Measurements from ENCODE around the gene ZNF780B. TPM values are rescaled to one million over a fixed set of nuclear protein-coding genes. Genes with fewer than 3 reads are reported as not detected.

The ZNF780B gene
- total and polyA plus RNA-seq, 2 experiments from 2014 or later: 3.3 to 5.1 TPM

- in situ Hi-C loops (cut with MboI): no loop called here
- no peak overlapping the region for H3K9ac ChIP-seq
- H3F3A ChIP-seq (ENCODE audit: insufficient read depth): no peaks in the 10 kb centered on the region
- H3K4me3 ChIP-seq: no peak overlapping the region
- peaks cover 10% of the 10 kb centered on the region; the same call in 1 of the 2 replicates for H3K4me1 ChIP-seq (ENCODE audit: insufficient read depth)
- H3K27ac ChIP-seq: no peak overlapping the region
- no peak for DNase-seq
- H3K4me2 ChIP-seq (ENCODE audit: unreplicated experiment): no peak overlapping the region
- no peaks in the 10 kb centered on the region for H3K9me3 ChIP-seq (ENCODE audit: low read depth)
- H4K20me1 ChIP-seq (ENCODE audit: insufficient read depth): no peaks in the 10 kb centered on the region
- no peaks in the 10 kb centered on the region for H3K36me3 ChIP-seq (ENCODE audit: low read depth)
- TF ChIP-seq EZH2phosphoT487 (IDR thresholded peaks at IDR 0.05; ENCODE audit: insufficient read depth, low read depth): no peak
- no peak overlapping the region for H2AFZ ChIP-seq
- no peaks in the 10 kb centered on the region for H3K27me3 ChIP-seq (replicated peaks; ENCODE audit: insufficient read depth)
- H3K79me2 ChIP-seq (ENCODE audit: insufficient read depth): peaks cover 24% of the 10 kb centered on the region
- H3K9me2 ChIP-seq (ENCODE audit: insufficient read depth): no peaks in the 10 kb centered on the region
- 31 to 44% methylated on average over 1 of the region's 1 CpG for WGBS, 2 experiments (ENCODE audit: low coverage in 1 of 2, low lambda C conversion rate in 2 of 2, missing lambda C conversion rate in 2 of 2)
These were observed 37.4 kb upstream of the ZNF780B start for GRCh38 chr19:40093416-40093815.

GRCh38 chr19:40091205-40092129 lies 35.4 kb upstream of the ZNF780B start:
- H3K4me1 ChIP-seq (ENCODE audit: insufficient read depth): peaks cover 10% of the 10 kb centered on the region; the same call in 1 of the 2 replicates
- H2AFZ ChIP-seq: peak overlapping the region; percentile 99
- H3K27ac ChIP-seq: peak overlapping the region; percentile 72
- H4K20me1 ChIP-seq (ENCODE audit: insufficient read depth): no peaks in the 10 kb centered on the region
- no peak for TF ChIP-seq EZH2 (IDR thresholded peaks at IDR 0.05; ENCODE audit: insufficient read depth, poor library complexity, severe bottlenecking)
- TF ChIP-seq EZH2phosphoT487 (IDR thresholded peaks at IDR 0.05; ENCODE audit: insufficient read depth, low read depth): no peak
- H3K9ac ChIP-seq: peak overlapping the region; percentile 89
- in situ Hi-C loops (cut with MboI): no loop called here
- WGBS, 2 experiments (ENCODE audit: low coverage in 1 of 2, low lambda C conversion rate in 2 of 2, missing lambda C conversion rate in 2 of 2): 38 to 45% methylated on average over 9 to 10 of the region's 10 CpGs
- H3K27me3 ChIP-seq (replicated peaks; ENCODE audit: insufficient read depth): no peaks in the 10 kb centered on the region
- no peaks in the 10 kb centered on the region for H3K9me2 ChIP-seq (ENCODE audit: insufficient read depth)
- no peaks in the 10 kb centered on the region for H3F3A ChIP-seq (ENCODE audit: insufficient read depth)
- no peaks in the 10 kb centered on the region for H3K36me3 ChIP-seq (ENCODE audit: low read depth)
- no peaks in the 10 kb centered on the region for H3K9me3 ChIP-seq (ENCODE audit: low read depth)
- peaks cover 43% of the 10 kb centered on the region for H3K79me2 ChIP-seq (ENCODE audit: insufficient read depth)
- peak overlapping the region; percentile 94 for H3K4me3 ChIP-seq
- H3K4me2 ChIP-seq (ENCODE audit: unreplicated experiment): peak overlapping the region; percentile 90
- DNase-seq: peak; percentile 4

GRCh38 chr19:40090241-40091204 lies 34.5 kb upstream of the ZNF780B start, which contains the start of gene ZNF780A:
ZNF780A (minus strand) TSS chr19:40090943; CDS start chr19:40084753, 6,190 bp downstream.
- no peaks in the 10 kb centered on the region for H3K36me3 ChIP-seq (ENCODE audit: low read depth)

GRCh38 chr19:40089462-40089861 lies 33.4 kb upstream of the ZNF780B start:
- H4K20me1 ChIP-seq (ENCODE audit: insufficient read depth): no peaks in the 10 kb centered on the region
- H3K4me1 ChIP-seq (ENCODE audit: insufficient read depth): peaks cover 10% of the 10 kb centered on the region; the same call in 1 of the 2 replicates
- no peaks in the 10 kb centered on the region for H3F3A ChIP-seq (ENCODE audit: insufficient read depth)
- no peak for TF ChIP-seq EZH2 (IDR thresholded peaks at IDR 0.05; ENCODE audit: insufficient read depth, poor library complexity, severe bottlenecking)
- TF ChIP-seq EZH2phosphoT487 (IDR thresholded peaks at IDR 0.05; ENCODE audit: insufficient read depth, low read depth): no peak
- peak overlapping the region; percentile 90 for H3K4me2 ChIP-seq (ENCODE audit: unreplicated experiment)
- peak; percentile 49 for DNase-seq
- 38 to 49% methylated on average over 4 of the region's 4 CpGs for WGBS, 2 experiments (ENCODE audit: low coverage in 1 of 2, low lambda C conversion rate in 2 of 2, missing lambda C conversion rate in 2 of 2)
- H3K36me3 ChIP-seq (ENCODE audit: low read depth): no peaks in the 10 kb centered on the region
- in situ Hi-C loops (cut with MboI): no loop called here
- peak overlapping the region; percentile 89 for H3K9ac ChIP-seq
- H3K27me3 ChIP-seq (replicated peaks; ENCODE audit: insufficient read depth): no peaks in the 10 kb centered on the region
- peak overlapping the region; percentile 94 for H3K4me3 ChIP-seq
- H3K79me2 ChIP-seq (ENCODE audit: insufficient read depth): peaks cover 59% of the 10 kb centered on the region
- no peaks in the 10 kb centered on the region for H3K9me2 ChIP-seq (ENCODE audit: insufficient read depth)
- H2AFZ ChIP-seq: peak overlapping the region; percentile 99
- no peaks in the 10 kb centered on the region for H3K9me3 ChIP-seq (ENCODE audit: low read depth)
- peak overlapping the region; percentile 72; the same call in 1 of the 2 replicates for H3K27ac ChIP-seq

More at GRCh38 chr19:40090241-40091204, 34.5 kb upstream of the ZNF780B start, which contains the start of gene ZNF780A:
- Histone ChIP-seq H3K27ac (peak within 1 kb of the TSS; percentile 72), H2AFZ (peak within 1 kb of the TSS; percentile 99), H3K4me2 (ENCODE audit: unreplicated experiment) (peak within 1 kb of the TSS; percentile 90), H3F3A (ENCODE audit: insufficient read depth) (no peaks in the 10 kb centered on the region), H3K27me3 (replicated peaks; ENCODE audit: insufficient read depth) (no peaks in the 10 kb centered on the region), H3K9me2 (ENCODE audit: insufficient read depth) (no peaks in the 10 kb centered on the region), H3K9ac (peak within 1 kb of the TSS; percentile 89), H3K4me1 (ENCODE audit: insufficient read depth) (peaks cover 10% of the 10 kb centered on the region; the same call in 1 of the 2 replicates), H4K20me1 (ENCODE audit: insufficient read depth) (no peaks in the 10 kb centered on the region), H3K79me2 (ENCODE audit: insufficient read depth) (peaks cover 52% of the 10 kb centered on the region), H3K9me3 (ENCODE audit: low read depth) (no peaks in the 10 kb centered on the region), H3K4me3 (peak within 1 kb of the TSS; percentile 94)
- in situ Hi-C loops (cut with MboI): no loop called here
- TF ChIP-seq EZH2 (IDR thresholded peaks at IDR 0.05; ENCODE audit: insufficient read depth, poor library complexity, severe bottlenecking) (no peak), EZH2phosphoT487 (IDR thresholded peaks at IDR 0.05; ENCODE audit: insufficient read depth, low read depth) (no peak)
- WGBS, 2 experiments (ENCODE audit: low coverage in 1 of 2, low lambda C conversion rate in 2 of 2, missing lambda C conversion rate in 2 of 2): 1 to 2% methylated on average over 45 to 47 of the region's 47 CpGs
- DNase-seq: peak; percentile 76

Data from GM23248 (cell line).